ENCODE measurements around the gene ARHGAP29.
"Not testable (repeated sequence)": the region's sequence is repeated elsewhere in the genome, so short reads cannot be mapped to it uniquely, and the experiment has no call there.

The ARHGAP29 gene

GRCh38 chr1:94186946-94187345, 50.4 kb downstream of the ARHGAP29 start:
- TF ChIP-seq, protein P1, sequence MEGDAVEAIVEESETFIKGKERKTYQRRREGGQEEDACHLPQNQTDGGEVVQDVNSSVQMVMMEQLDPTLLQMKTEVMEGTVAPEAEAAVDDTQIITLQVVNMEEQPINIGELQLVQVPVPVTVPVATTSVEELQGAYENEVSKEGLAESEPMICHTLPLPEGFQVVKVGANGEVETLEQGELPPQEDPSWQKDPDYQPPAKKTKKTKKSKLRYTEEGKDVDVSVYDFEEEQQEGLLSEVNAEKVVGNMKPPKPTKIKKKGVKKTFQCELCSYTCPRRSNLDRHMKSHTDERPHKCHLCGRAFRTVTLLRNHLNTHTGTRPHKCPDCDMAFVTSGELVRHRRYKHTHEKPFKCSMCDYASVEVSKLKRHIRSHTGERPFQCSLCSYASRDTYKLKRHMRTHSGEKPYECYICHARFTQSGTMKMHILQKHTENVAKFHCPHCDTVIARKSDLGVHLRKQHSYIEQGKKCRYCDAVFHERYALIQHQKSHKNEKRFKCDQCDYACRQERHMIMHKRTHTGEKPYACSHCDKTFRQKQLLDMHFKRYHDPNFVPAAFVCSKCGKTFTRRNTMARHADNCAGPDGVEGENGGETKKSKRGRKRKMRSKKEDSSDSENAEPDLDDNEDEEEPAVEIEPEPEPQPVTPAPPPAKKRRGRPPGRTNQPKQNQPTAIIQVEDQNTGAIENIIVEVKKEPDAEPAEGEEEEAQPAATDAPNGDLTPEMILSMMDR (conservative IDR thresholded peaks at IDR 0.05; ENCODE audit: low read depth, low read length) = no peak
- no peak for DNase-seq (ENCODE audit: low read depth)
- H3K4me3 ChIP-seq (ENCODE audit: low read depth, low read length) = no peak overlapping the region

- TF ChIP-seq, protein P1 (conservative IDR thresholded peaks at IDR 0.05; ENCODE audit: low read depth, low read length) = no peak
- no peak for DNase-seq (ENCODE audit: low read depth)
- H3K4me3 ChIP-seq (ENCODE audit: low read depth, low read length) = no peak overlapping the region
Measured at GRCh38 chr1:94183197-94183815, 54.1 kb downstream of the ARHGAP29 start.

GRCh38 chr1:94182191-94182590, 55.2 kb downstream of the ARHGAP29 start:
- TF ChIP-seq, protein P1 (conservative IDR thresholded peaks at IDR 0.05; ENCODE audit: low read depth, low read length) = no peak
- no peak overlapping the region for H3K4me3 ChIP-seq (ENCODE audit: low read depth, low read length)
- DNase-seq (ENCODE audit: low read depth) = no peak

GRCh38 chr1:94180650-94181049, 56.7 kb downstream of the ARHGAP29 start:
- H3K4me3 ChIP-seq (ENCODE audit: low read depth, low read length) = no peak overlapping the region
- no peak for DNase-seq (ENCODE audit: low read depth)
- TF ChIP-seq, protein P1 (conservative IDR thresholded peaks at IDR 0.05; ENCODE audit: low read depth, low read length) = no peak

DNA sequence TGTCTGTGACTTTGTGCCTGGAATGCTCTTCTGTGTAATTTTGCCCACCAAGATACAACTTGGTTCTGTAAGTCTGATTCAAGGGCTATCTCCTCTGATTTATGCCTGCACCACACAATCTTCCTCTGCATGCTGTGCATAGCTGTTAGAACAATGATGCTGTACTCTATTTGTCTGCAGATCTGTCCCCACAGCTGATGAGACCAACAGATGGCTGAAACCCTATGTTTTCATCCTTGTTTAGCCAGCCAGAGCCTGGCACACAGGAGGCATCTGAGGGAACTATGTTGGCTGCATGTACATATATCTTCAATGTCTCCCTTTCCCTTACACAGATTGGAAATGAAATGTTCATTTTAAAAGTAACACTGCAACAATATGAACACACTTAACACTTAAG, 58.5 kb downstream of the ARHGAP29 start:
- TF ChIP-seq, protein P1 (conservative IDR thresholded peaks at IDR 0.05; ENCODE audit: low read depth, low read length) = no peak
- DNase-seq (ENCODE audit: low read depth) = no peak
- no peak overlapping the region for H3K4me3 ChIP-seq (ENCODE audit: low read depth, low read length)

DNA sequence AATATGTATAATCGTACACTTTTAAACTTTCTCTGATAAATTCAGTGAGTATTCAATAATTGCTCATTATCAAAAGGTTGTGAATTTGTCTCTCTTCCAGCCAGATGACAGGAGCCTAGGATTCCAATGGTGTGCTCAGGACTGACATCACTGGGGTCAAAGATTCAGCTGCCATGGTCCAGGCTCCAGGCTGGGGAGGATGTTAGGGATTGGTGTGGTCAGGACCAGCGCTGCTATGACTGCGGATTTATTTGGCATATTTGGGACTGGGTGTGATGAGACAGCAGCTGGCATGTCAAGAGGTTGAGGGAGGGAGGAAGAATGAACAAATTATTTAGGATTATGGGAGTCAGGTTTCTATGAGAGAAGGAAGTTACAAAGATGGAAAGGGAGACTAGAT, 68.3 kb downstream of the ARHGAP29 start:
- TF ChIP-seq, protein P1 (conservative IDR thresholded peaks at IDR 0.05; ENCODE audit: low read depth, low read length) = no peak
- no peak overlapping the region for H3K4me3 ChIP-seq (ENCODE audit: low read depth, low read length)
- no peak for DNase-seq (ENCODE audit: low read depth)

GRCh38 chr1:94165843-94166242, 71.5 kb downstream of the ARHGAP29 start:
- TF ChIP-seq, protein P1 (conservative IDR thresholded peaks at IDR 0.05; ENCODE audit: low read depth, low read length) = no peak
- no peak for DNase-seq (ENCODE audit: low read depth)

DNA sequence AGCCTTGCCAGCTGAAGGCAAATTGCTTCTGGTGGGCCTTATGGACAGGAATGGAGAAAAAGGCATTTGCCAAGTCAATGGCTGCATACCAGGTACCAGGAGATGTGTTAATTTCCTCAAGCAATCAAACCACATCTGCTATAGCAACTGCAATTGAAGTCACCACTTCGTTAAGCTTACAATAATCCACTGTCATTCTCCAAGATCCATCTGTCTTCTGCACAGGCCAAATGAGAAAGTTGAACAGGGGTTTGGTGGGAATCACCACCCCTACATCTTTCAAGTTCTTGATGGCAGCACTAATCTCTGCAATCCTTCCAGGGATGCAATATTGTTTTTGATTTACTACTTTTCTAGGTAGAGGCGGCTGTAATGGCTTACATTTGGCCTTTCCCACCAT, 72.5 kb downstream of the ARHGAP29 start:
- DNase-seq (ENCODE audit: low read depth); H3K4me3 ChIP-seq (ENCODE audit: low read depth, low read length): not testable (repeated sequence)

More at GRCh38 chr1:94165843-94166242, 71.5 kb downstream of the ARHGAP29 start:
- H3K4me3 ChIP-seq (ENCODE audit: low read depth, low read length) = no peak overlapping the region

DNA sequence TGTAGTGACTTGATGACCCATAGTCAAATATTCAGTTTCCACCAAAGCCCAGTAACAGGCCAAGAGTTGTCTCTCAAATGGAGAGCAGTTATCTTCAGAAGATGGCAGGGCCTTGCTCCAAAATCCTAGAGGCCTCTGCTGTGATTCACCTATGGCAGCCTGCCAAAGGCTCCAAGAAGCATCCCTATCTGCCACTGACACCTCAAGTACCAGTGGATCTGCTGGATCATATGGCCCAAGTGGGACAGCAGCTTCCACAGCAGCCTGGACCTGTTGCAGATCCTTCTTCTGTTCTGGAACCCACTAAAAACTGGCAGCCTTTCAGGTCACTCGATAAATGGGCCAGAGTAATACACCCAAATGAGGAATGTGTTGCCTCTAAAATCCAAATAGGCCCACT, 73.3 kb downstream of the ARHGAP29 start:
- not testable (repeated sequence) for H3K4me3 ChIP-seq (ENCODE audit: low read depth, low read length); DNase-seq (ENCODE audit: low read depth)

GRCh38 chr1:94163249-94163648, 74.1 kb downstream of the ARHGAP29 start:
- DNase-seq (ENCODE audit: low read depth); H3K4me3 ChIP-seq (ENCODE audit: low read depth, low read length): not testable (repeated sequence)

Data from choroid plexus epithelial cell (primary cell).